ENCODE data around the gene NFIX.
A peak's percentile ranks its signal among the peaks of the same experiment; 100 is the strongest.

Gene NFIX

DNA sequence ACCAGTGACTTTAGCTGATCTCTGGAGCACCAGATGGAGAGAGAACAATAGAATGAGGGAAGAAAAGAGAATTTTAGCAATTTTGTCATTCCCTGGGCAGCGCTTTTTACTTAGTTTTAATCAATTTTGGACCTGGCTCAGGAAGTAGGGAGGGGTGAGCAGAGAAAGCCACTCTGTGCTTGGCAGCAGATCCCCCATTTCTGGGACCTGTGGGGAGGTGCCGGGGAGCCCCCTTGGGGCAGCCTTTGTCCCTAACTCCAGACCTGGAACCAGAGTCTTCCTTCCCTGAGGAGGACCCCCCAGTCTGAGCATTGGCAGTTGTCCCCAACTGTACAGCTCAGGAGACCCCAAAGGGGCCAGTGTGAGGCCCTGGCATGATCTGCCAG, 96.9 kb downstream of the NFIX start:
- DNase-seq = no peak

DNA sequence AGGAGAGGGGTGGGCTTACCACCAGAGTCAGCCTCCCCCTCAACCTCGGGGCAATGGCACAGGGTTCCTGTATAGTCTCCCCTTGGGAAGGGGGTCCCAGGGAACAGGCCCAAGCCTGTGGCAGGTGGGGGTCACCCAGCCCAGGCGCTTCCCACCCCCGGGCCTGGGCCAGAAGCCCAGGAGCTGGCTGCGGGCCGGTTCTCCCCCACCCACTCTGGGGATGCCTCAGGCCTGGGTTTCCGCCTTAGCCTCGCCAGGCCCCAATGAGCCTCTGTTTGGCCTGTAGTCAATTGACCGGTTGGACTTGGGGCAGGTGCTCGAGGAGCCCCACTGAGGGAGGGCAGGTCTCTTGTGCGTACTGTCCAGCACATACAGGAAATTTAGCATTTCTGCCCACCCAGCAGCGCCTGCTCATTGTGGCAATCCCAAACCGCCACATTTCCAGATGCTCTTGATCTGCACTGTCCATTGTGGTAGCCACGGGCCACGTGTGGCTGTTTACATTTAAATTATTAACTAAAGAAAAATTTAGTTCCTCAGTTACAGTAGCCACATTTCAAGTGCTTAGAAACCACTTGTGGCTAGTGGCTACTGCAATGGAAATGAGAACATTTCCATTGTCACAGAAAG, 97.4 kb downstream of the NFIX start:
- DNase-seq = no peak

DNA sequence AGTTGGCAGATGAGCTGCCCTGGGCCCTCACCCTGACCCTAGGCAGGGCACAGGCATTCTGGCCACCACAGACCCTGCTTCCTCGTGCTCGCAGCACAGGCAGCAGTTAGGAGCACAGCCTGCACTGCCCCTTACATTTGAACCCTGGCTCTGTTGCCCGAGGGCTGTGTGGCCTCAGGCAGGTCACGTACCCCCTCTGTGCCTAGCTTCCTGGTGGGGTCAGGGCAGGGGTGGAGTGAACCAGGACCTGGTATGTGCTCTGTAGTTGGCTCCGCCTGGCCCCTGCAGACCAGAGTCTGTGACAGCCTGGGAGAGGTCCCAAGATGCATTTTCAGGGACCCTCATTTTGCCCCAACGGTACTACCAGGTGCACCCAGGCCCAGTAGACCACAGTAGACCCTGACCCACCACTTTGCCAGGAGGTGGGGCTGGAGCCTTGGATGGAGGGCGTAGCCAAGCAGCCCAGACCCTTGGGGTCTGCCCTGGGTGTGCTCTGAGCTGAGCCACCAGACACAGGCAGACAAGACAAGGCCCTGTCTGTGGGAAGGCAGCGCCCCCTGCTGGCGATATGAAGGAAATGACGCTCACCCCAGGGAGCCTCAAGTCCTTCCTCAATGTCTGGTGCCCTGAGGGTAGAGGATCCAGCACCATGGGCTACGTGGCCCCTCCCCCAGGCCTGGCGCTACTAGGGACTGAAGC, 98.3 kb downstream of the NFIX start:
- DNase-seq = peak in 13 of 14 donors; percentile 52 to 84 (median 73)

DNA sequence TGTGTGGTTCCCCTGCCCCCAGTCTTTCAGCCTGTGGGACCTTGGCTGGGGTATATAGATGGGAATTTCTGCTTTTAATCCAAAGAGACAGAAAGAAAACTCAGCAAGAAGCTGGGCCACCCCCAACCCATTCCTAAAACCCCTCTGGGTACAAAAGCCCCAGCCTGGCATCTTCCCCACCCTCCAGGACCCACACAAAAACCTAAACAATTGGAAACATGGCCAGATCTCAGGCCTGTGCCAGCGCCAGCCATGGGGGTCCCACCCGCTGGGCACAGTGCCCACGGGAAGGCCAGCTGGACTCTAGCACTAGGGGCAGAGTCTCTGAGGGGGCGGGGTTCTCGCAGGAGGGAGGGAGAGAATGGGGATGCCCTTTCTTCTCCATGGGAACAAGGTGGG, 98.8 kb downstream of the NFIX start:
- no peak for DNase-seq

DNA sequence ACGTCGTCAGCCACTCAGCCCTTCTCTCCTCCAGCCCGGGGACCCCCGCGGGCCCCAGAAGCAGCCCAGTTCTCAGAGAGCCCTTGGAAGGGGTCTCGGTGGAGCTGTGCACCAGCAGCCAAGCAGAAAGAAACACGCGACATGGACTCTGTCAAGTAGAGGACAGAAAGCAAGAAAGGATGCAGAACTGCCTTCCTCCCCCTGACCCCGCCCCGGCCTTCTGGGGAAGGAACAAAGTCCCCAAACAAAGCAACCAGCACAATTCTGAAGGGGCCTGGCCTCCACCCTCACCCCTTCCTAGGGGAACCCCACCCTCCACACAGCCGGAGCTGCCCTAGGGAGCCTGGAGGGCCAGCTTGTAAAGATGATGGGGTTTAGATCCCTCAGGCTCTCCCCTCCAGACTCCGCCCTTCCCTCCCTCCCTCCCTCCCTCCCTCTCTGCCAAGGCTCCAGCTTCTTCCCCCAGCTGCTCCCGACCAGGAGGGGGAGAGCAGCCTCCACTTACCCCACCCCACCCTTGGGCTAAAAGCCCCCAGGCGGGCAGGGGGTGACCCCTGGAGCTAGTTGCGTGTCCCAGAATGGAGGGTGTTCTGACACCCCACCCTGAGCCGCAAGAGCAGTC, 99.6 kb downstream of the NFIX start:
- no peak for DNase-seq

DNA sequence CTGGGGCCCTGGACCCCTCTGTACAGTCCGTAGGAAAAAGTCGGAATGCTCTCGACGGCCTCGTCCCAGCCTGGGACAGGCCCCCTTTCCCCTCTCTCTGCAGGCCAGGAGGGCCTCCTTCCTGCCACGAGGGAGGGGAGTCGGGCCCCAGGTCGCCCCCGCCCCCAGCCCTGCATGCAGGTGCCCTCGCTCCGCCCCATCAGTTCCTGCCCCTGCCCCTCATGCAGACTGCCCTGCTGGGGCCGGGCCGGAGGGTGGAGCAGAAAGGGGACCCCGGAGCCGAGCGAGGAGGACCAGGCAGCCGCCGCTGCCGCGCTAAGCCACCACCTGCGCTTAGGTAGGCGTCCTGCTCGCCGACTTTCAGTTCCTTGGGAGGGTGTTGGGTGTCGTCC, 100.1 kb downstream of the NFIX start:
- DNase-seq = no peak

DNA sequence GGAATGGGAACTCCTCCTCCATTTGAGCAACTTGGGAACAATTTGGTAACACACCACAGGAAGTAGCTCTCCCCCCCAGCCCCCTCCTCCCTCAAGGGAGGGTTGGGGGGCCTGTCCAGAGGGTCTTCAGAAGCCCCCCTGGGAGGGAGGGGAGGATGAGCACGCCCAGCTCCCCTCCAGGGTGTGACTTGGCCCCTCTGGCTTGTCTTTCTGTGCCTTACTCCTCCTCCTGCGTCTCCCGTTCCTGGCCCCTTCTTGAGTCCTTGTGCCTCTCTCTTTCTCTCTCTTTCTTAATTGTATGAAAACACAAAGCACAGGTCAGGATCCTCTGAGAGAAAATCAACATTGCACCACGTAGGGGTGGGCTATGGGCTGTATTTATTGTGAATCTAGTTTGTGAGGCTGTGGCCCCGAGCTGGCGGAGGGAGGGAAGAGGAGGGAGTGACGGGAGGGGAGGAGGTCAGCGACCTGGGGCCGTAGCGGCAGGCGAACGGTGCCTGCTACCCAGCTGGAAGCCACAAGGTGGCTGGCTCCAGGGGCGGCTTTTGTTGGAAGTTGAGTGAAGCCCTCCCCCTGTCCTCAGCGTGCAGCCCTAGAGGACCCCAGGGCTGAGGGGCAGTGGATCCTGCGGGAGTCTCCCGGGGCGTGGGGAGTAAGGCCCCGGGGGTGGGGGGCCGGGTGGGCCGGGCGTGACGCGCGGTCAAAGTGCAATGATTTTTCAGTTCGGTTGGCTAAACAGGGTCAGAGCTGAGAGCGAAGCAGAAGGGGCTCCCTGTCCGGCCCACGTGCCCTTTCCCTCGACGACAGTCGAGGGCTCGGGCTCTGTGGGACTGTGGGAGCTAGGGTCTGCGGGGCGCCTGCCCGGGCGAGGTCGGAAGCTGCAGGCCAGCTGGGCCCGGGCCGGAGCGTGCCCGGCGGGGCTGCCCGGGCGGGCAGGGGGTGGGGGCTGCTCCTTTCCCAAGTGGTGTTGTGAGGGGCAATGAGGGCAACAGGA, 101.0 kb downstream of the NFIX start:
- no peak for DNase-seq

DNA sequence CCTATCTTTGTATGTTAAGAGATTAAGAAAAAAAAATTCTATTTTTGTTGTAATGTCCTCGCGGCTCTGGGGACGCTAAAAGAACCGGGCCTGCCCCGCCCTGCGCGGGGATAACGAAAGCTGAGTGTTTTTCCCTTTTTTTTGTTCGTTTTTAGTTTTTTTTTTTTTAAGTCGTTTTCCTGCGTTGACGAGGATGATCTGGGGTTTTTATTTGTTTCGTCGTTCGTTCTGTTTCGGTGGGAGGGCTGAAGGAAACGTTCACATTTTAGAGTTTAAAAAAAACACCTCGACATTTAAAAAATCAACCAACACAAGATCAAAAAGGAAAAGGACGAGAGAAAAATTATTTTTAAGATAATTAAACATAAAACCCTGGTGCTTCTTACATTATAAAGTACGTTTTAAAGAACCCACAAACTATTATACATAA, 101.8 kb downstream of the NFIX start:
- no peak for DNase-seq

DNA sequence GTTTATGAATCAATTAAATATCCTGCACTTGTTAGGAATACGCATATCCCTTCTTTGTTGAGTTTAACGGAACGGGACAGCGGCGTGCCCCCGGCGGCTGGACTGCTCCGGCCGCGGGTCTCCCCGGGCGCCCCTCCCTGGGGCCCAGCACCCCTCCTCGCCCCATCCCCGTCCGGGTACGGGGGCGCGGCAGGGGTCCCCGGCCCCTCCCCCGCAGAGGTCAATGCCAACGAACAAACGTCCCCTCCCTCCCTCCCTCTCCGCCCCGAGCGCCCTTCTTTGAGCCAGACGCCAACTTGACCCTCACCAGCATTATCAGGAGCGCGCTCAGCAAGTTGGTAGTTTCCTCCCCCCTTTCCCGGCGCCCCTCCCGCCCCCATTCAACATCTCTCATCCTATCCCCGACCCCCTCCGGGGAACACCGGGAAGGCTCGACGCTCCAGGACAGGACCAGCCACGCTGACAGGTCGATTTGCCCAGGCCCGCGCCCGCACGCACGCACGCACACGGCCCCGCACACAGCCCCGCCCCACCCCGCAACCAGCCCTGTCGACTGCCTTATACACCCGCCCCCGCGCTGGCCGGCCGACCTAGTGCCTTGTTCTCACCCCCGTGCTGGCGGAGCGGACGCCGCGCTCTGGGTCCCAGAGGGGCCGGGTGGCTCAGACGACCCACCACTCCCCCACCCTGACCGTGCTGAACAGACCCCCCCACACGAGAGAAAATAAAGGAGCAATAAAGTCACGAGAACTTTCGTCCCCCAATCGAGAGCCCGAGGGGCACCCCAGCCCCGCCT, 102.4 kb downstream of the NFIX start:
- DNase-seq = no peak

DNA sequence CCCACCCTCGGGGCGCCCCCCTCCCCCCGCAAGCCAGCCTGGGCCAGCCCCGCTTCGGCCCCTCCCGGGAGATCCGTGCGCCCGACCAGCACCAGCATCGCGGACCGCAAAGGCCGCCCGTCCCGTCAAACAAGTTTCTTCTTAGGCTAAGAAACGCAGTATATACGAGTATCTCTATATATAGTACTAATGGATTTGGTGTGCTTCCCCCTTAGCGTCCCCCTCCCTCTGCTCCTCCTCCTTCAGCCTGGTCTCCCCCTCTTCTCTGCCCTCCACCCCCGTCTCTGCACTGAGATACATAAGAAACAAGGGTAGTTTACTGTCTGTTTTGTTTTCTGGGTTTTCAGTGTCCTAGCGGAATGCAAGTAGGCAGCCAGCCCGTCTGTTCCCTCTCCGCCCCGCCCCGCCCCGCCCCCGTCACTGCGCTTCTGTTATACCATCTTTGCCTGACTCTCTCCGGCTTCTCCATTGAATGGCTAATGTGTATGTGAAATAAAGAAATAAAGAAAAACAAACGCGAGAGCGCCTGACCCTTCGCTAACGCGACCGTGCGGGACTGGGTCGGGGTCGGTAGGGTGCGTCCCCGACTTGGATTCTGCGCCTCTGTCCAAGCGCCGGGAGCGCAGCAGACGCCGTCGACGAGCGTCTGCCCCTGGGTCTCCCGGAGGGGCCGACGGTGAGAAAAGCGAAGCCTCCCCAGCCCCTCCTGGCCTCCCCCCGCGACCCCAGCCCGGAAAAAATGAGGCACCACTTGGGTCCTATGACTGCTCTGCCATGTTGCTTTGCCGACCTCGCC, 103.2 kb downstream of the NFIX start:
- DNase-seq = no peak

DNA sequence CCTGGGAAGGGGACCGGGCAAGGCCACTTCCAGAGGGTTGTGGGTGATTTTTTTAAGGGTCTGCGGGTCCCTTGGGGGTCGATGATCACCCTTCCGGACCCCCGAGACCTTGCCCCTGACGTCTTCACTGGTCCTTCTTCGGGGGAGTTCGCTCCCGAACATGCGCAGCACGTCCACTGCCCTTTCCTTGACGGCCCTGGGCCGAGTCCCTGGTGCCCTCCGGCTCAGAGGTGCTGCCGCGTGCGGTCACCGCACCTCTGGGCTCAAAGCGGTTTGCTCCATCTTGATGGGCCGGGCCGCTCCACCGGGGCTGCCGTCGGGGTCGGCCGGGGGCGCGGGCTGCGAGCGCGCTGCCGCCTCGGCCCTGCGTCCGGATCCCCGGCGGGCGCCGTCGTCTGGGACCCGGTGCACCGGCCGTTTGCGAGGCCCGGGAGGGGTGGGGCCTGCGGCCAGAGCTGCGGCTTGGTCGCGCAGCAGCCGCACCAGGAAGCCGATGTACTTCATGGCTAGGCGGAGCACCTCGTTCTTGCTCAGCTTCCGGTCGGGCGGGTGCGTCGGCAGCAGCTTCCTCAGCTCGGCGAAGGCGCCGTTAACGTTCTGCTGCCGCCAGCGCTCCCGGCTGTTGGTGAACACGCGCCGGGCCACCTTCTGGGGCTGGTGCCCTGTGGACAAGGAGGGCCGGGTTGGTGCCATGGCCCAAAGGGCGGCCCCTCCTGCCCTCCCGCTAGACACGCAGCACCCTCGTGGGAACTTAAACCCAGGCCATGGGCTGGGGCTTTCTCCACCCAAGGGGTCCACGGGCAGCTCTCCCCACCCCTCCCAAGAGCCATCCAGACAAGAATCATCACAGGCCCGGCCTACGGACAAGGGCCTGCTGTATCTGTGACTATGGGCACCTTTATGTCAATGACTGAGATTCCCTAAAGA, 104.1 kb downstream of the NFIX start:
- peak in 1 of 14 donors; percentile 35 for DNase-seq

DNA sequence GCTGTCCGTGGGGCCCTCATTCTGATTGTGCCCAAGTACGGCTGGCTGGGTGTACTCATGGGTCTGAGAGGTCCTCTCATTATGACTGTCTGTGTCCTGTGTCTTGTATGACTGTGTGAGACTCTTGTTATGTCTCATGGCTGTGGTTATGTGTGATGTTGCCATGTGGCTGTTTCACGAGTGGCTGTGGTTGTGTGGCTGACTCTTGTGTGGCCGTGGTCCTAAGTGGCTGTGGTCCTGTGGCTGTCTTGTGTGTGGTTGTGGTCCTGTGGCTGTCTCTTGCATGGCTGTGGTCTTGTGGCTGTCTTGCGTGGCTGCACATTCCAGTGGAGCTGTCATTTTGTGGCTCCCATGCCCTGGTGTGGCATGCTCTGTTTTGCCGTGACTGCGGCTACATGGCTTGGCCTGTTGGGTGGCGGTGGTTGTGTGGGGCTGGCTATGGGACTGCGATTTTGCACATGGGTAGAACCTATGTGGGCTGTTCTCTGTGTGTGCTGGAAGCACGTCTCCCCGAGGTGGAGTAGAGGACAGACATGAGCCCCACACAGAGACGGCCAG, 104.8 kb downstream of the NFIX start:
- no peak for DNase-seq

DNA sequence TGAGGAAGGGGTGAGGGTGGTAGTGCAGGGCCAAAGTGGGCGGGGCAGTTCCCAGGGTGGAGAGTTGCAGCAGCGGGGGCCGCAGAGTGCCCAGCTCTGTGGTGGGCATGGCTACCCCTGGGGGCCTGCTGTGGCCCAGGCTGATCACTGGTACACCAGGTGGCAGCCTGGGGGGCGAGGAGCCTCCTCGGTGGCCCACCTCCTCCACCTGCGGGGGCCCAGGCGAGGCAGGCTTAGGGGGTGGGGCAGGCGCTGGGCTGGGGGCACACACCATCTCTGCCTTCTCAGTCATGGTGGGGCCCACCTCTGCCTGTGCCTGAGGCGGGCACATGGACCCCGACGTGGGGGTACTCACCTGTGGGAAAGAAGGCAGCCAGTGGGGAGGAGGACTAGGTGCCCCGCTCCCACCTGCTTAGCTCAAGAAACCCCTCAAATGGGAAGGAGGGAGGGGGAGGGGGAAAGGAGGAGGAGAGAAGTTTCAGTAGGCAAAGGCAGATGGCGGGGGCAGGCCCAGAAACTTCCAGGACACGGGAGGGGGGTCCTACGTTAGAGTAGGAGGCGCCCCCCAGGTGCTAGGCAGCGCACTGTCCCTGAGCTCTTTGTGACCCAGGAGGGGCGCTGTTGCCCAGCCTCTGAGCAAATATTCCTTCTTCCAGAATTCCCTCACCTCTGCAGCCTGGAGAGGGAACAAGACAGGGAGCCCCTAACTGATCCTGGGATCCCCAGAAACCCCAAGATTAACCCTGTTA, 105.7 kb downstream of the NFIX start:
- DNase-seq = no peak

DNA sequence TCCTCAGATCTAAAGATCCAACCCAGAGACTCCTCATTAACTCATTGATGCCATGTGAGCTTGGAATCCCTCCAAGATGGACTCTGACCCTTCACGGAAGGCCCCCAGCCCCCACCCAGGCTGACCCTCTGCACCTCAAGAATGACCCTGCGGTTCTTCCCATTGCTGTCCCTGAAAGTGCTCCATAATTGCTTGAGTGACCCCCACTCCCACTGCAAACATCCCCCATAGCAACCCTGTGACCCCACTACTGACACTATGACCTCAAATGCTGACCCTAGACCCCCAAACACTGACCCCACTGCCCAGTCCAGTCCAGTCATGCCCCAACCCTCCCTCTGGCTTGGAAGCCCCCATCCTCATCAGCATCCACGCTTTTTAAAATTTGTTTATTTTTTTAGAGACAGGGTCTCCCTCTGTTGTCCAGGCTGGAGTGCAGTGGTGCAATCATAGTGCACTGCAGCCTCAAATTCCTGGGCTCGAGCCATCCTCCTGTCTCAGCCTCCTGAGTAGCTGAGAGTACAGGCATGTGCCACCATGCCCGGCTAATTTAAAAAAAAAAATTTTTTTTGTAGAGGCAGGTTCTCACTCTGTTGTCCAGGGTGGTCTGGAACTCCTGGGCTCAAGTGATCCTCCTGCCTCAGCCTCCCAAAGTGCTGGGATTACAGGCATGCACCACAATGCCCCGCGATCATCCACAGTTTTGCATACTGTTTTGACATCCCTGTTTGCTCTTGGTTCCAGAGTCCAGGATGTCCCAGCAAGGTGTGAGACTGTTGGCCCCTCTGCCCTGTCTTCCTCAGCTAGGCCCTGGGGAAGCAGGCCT, 106.5 kb downstream of the NFIX start:
- DNase-seq = no peak

DNA sequence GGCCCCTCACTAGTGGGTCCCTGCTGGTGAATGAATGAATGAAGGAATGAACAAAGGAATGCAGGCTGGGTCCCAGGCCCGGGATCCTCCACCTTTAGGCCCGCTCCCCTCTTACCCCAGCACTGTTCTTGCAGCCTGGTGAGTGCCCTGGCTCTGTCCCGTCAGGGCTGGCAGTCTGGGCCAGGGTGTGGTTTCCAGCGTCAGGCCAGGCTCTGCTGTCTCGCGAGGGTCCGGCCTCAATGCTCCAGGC, 107.1 kb downstream of the NFIX start:
- no peak for DNase-seq

DNA sequence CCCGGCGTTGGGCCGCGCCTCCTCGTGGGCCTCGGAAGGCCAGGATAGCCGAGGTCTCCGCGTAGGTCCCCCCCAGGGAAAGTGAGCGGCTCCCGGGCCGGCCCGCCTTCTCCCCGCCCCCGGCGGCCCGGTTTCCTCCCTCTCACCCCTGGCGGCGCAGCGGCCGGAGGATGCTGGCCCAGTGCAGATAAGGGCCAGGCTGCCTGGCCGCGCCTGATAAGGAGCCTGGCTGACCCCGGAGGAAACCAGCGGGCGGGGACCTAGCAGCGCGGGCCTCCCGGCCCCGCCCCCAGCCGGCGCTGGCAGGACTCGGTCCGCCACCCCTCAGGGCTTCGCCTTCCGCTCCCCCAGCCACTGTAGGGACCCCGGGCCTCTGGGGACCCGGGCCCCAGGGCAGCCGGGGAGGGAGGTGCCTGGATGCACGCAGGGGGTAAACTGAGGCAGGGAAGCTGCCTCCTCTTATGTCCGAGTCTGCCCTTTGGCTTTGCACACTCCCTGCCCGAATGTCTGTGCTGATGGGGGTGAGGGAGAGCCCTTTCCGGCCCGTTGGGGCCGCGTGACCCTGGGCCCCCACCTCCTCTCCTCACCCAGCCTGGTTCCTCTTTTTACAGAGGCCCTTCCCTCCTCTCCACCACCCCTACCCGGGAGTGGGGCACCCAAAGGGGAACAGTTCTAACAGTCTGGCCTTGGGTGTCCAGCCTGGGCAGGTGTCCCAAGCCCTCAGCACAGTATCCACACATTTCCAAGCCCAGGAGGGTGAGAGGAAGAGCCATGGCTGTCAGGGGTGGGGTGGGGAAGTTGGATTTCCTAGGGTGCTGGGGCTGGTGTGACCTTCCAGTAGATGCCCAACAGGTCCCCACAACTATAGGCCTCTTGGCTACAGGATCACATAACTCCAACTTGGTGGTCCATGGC, 107.6 kb downstream of the NFIX start, which contains the start of gene LYL1:
LYL1 (minus strand) TSS at position 193 of the 915 bp plus-strand sequence. CDS start 1,687 bp downstream, outside the sequence.
- DNase-seq = peak in 5 of 14 donors; percentile 33 to 73 (median 67)

Data from C1 segment of cervical spinal cord (tissue), 14 donors.